Measurements from ENCODE around the gene COG3. TPM values are rescaled to one million over a fixed set of nuclear protein-coding genes. Genes with fewer than 3 reads are reported as not detected.

COG3 gene
- total RNA-seq, 1 experiment from 2014 or later: 20.3 TPM

DNA sequence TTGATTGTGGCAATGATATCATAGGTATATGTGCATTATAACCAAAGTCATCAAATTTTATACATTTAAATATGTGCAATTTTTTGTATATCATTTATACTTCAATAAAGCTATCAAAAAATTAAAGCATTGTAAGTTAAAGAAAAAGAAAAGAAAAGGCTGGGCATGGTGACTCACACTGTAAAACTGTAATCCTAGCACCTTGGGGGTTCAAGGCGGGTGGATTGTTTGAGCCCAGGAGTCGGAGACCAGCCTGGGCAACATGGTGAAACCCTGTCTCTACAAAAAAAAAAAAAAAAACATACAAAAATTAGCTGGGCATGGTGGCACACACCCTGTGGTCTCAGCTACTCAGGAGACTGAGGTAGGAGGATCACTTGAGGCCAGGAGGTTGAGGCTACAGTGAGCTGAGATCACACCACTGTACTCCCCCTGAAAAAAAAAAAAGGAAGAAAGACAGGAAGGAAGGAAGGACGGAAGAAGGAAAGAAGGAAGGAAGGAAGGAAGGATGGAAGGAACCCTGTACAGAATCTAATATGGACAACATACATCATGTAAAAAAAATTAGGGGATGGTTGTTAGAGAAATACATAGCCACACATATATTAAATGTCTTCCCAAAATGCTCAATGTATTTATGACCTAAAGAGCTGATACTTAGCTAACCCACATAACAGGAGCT lies 24.8 kb upstream of the COG3 start:
- Histone ChIP-seq H3K27me3 (replicated peaks; ENCODE audit: insufficient read depth, low read depth, low read length, poor library complexity) (no peaks in the 10 kb centered on the region), H3K4me3 (ENCODE audit: low read depth, low read length, poor library complexity, severe bottlenecking) (no peak overlapping the region), H3K36me3 (ENCODE audit: insufficient read depth, low read length, poor library complexity, severe bottlenecking) (no peaks in the 10 kb centered on the region), H3K27ac (ENCODE audit: low read depth, low read length, poor library complexity, severe bottlenecking) (no peak overlapping the region), H3K4me1 (ENCODE audit: insufficient read depth, low read length, poor library complexity, severe bottlenecking) (no peaks in the 10 kb centered on the region), H3K9me3 (ENCODE audit: low read depth, low read length, poor library complexity, severe bottlenecking) (no peaks in the 10 kb centered on the region)
- ChIA-PET POLR2A (ENCODE audit: low non-redundant PET) (no interaction called here), CTCF (no interaction called here)
- DNase-seq (ENCODE audit: low spot score): no peak
- TF ChIP-seq EZH2 (IDR thresholded peaks at IDR 0.05; ENCODE audit: borderline replicate concordance, low read depth, low read length, poor library complexity, severe bottlenecking): no peak
- TF ChIP-seq, protein P1, sequence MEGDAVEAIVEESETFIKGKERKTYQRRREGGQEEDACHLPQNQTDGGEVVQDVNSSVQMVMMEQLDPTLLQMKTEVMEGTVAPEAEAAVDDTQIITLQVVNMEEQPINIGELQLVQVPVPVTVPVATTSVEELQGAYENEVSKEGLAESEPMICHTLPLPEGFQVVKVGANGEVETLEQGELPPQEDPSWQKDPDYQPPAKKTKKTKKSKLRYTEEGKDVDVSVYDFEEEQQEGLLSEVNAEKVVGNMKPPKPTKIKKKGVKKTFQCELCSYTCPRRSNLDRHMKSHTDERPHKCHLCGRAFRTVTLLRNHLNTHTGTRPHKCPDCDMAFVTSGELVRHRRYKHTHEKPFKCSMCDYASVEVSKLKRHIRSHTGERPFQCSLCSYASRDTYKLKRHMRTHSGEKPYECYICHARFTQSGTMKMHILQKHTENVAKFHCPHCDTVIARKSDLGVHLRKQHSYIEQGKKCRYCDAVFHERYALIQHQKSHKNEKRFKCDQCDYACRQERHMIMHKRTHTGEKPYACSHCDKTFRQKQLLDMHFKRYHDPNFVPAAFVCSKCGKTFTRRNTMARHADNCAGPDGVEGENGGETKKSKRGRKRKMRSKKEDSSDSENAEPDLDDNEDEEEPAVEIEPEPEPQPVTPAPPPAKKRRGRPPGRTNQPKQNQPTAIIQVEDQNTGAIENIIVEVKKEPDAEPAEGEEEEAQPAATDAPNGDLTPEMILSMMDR (conservative IDR thresholded peaks at IDR 0.05; ENCODE audit: low read depth, low read length): no peak
- BruUV-seq (replicated peaks): no TSS peak
- intact Hi-C loops (cut with micrococcal nuclease; ENCODE audit: unreplicated experiment): no loop called here

DNA sequence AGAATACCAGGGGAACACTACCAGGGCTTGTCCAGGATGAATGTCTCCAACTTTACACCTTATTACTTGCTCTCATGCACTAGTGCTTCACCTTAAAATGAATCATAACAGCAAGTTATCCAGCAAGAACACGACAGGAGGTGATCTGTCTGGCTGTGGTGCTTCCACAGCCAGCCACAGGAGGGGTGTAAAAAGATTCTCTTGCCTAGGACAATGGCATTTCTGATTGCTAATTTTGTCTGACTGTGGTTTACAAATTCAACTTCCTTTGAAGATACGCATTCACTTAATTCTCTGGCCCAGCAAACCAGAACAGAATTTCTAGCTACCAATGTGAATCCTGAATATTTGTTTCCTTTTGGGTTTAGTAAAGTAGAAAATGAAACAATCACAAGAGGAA lies 23.1 kb upstream of the COG3 start:
- intact Hi-C loops (cut with micrococcal nuclease; ENCODE audit: unreplicated experiment): no loop called here
- no peaks in the 10 kb centered on the region for H3K9me3 ChIP-seq (ENCODE audit: low read depth, low read length, poor library complexity, severe bottlenecking)
- H3K4me1 ChIP-seq (ENCODE audit: insufficient read depth, low read length, poor library complexity, severe bottlenecking): no peaks in the 10 kb centered on the region
- H3K27me3 ChIP-seq (replicated peaks; ENCODE audit: insufficient read depth, low read depth, low read length, poor library complexity): no peaks in the 10 kb centered on the region
- H3K4me3 ChIP-seq (ENCODE audit: low read depth, low read length, poor library complexity, severe bottlenecking): no peak overlapping the region
- DNase-seq (ENCODE audit: low spot score): peak; percentile 33
- TF ChIP-seq, protein P1 (conservative IDR thresholded peaks at IDR 0.05; ENCODE audit: low read depth, low read length): 0 out of 2 replicates have a peak, but pooled peaks have one; percentile 35
- TF ChIP-seq EZH2 (IDR thresholded peaks at IDR 0.05; ENCODE audit: borderline replicate concordance, low read depth, low read length, poor library complexity, severe bottlenecking): no peak
- H3K27ac ChIP-seq (ENCODE audit: low read depth, low read length, poor library complexity, severe bottlenecking): no peak overlapping the region
- no peaks in the 10 kb centered on the region for H3K36me3 ChIP-seq (ENCODE audit: insufficient read depth, low read length, poor library complexity, severe bottlenecking)
- no TSS peak for BruUV-seq (replicated peaks)
- CTCF ChIA-PET: no interaction called here
- POLR2A ChIA-PET (ENCODE audit: low non-redundant PET): interaction anchor here (0.7 kb wide), 1 partner anchor 1058 kb away, joined by 17 read pairs; no protein-coding TSS in a partner anchor

DNA sequence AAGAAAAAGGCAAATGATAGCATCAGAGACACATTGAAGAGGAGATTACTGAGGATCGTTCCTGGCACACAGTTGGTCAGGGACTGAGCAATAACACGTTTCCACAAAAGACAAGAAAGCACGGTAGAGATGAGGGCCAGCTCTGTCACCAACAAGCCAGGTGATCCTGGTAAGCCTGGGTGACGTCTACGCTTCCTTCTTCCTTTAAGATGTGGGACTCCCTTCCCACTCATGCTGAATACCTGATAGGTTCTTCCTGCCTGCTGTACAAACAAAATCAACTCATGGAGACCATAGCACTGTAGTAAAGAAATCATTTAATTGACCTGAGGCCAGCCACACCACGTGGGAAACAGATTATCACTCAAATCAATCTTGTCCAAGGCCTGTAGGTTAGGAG lies 19.7 kb upstream of the COG3 start:
- CTCF ChIA-PET: no interaction called here
- Histone ChIP-seq H3K4me3 (ENCODE audit: low read depth, low read length, poor library complexity, severe bottlenecking) (no peak overlapping the region), H3K27me3 (replicated peaks; ENCODE audit: insufficient read depth, low read depth, low read length, poor library complexity) (no peaks in the 10 kb centered on the region), H3K36me3 (ENCODE audit: insufficient read depth, low read length, poor library complexity, severe bottlenecking) (no peaks in the 10 kb centered on the region), H3K9me3 (ENCODE audit: low read depth, low read length, poor library complexity, severe bottlenecking) (no peaks in the 10 kb centered on the region), H3K27ac (ENCODE audit: low read depth, low read length, poor library complexity, severe bottlenecking) (no peak overlapping the region), H3K4me1 (ENCODE audit: insufficient read depth, low read length, poor library complexity, severe bottlenecking) (no peaks in the 10 kb centered on the region)
- BruUV-seq (replicated peaks): no TSS peak
- POLR2A ChIA-PET (ENCODE audit: low non-redundant PET): no interaction called here
- no peak for DNase-seq (ENCODE audit: low spot score)
- TF ChIP-seq, protein P1 (conservative IDR thresholded peaks at IDR 0.05; ENCODE audit: low read depth, low read length): no peak
- no peak for TF ChIP-seq EZH2 (IDR thresholded peaks at IDR 0.05; ENCODE audit: borderline replicate concordance, low read depth, low read length, poor library complexity, severe bottlenecking)
- intact Hi-C loops (cut with micrococcal nuclease; ENCODE audit: unreplicated experiment): no loop called here
